Forelimb muscle (tissue), 1 donor: ENCODE measurements around the gene SLC9A9. TPM values are rescaled to one million over a fixed set of nuclear protein-coding genes. Genes with fewer than 3 reads are reported as not detected.

Experiments used
- DNase-seq: peaks from one replicate; pipeline ENCODE4 v3.0.0-alpha.2; 2013; ENCODE audit warnings: low read depth
- polyA plus RNA-seq: library from polyadenylated mRNA; unstranded; fragments of 120-200 nt; gene quantifications from one replicate; pipeline ENCODE4 v1.2.1, GENCODE V29; 2013; ENCODE audit not compliant: insufficient read length

Gene SLC9A9
- polyA plus RNA-seq, 1 donor = 10.0 TPM

DNA sequence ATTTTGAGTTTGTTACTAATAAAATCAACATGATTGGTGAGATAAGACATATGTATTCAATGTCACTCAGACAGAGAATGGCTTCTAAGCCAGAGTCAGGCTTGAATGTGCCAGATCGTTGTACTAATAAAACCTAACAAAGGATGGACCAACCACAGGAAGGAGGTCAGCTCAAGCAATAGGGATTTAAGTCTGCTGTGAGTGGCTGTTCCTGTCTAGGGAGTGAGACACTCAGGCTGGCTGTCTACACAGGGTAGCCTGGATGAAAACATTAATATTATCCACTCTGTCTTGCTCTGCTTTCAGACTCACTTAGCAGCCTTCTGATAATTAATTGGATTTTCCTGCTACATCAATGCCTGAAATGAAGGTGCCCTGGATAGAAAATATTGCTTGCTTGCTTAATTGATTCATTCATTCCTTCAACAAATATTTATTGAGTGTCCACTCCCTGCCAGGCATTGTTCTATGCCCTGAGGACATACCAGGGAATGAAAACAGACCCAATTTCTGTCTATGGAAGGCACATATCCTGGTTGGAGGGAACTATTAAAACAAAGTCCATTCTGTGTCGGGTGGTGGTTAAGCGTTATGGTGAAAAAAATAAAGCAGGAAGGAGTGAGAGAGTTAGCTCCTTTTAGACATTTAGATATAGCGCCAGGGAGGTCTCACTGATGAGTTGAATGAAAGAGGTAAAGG, 489.3 kb downstream of the SLC9A9 start:
- no peak for DNase-seq

DNA sequence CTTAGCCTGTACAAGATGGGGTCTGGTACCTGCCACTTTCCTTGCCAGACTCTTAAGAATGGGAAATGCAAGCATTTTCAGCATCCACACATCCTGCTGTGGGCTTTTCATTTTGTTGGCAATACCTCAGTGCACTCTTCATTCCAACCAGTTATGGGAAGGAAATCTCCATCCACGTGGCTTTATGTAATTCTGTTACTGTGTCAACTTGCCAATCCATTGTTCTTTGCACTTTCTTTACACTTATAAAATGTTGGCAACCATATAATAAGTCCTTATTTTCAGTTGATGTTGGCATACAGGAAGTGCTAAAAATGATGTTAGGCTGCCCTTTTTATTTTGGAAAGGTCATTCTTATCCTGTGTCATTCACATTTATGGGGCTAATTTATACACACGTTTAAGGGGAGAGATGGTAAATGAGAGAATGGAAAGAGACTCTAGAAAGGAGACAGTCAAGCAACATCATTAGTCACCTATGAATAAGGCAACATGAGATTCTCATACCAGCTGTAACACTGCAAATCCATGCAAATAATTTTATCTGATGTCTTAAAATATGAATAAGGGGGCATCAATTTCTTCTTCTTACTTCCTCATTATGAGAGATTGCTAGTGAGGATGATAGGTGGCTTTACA, 490.0 kb downstream of the SLC9A9 start:
- DNase-seq = no peak

GRCh38 chr3:143357700-143358099, 490.6 kb downstream of the SLC9A9 start:
- DNase-seq = no peak

DNA sequence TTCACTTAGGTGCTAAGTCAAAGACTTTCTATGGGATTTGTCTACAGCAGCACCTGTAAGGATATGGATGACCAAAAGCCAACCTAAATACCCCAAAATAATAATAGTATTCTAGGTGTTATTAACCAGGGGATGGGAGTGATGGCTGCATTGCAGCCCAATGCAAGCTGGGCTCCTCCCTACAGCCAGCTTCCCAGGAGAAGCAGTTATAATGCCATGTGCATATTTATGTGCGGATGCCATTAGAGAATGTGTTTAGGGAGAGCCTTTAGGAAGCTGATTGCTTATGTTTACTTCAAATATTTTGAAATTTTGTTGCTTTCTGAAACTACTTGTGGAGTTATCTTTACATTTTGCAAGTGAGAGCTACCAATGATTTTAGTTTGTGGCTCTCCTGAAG, 491.4 kb downstream of the SLC9A9 start:
- DNase-seq = no peak

DNA sequence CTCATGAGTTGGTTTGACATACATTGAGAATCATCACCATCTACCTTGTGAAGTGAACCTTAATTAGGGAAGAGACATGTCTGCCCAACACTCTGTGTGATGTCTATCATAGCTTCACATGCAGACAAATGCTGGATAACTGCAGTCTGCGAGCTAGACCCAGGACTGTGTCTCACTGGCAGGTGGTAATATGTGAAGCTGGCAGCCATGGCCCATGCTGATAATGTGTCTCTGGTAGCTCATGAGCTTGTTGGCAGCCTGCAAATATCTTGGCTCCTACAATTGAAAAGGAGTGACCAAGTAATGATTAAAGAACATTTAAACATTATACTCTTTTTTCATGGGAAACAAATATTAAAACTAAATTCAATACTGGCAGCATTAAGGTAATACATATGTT, 493.9 kb downstream of the SLC9A9 start:
- DNase-seq = no peak

DNA sequence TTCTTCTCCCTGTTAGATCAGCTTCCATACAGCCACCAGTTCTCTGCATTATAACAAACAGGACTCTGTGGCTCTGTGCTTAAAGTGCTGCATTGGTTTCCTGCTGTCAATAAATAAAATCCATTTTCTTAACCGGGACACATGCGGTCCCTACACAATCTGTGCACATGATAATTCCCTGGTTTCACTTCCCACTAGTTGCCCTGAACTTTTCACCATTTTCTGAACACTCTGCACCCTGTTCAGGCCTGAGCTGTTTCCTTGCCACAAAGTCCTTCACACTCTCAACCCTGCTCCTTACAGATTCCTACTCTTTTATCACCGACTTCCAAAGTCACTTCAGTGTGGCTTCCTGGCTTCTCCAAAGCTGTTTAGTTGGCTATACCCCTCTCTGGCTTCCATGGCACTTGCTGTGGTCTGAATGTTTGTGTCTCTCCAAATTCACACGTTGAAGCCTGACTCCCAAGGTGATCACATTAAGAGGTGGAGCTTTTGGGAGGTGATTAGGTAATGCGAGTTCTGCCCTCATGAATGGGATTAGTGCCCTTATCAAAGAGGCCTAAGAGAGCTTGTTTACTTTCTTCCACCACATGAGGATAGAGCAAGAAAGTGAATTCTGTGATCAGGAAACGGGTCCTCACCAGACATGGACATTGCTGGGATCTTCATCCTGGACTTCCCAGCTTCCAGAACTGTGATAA, 495.3 kb downstream of the SLC9A9 start:
- no peak for DNase-seq

DNA sequence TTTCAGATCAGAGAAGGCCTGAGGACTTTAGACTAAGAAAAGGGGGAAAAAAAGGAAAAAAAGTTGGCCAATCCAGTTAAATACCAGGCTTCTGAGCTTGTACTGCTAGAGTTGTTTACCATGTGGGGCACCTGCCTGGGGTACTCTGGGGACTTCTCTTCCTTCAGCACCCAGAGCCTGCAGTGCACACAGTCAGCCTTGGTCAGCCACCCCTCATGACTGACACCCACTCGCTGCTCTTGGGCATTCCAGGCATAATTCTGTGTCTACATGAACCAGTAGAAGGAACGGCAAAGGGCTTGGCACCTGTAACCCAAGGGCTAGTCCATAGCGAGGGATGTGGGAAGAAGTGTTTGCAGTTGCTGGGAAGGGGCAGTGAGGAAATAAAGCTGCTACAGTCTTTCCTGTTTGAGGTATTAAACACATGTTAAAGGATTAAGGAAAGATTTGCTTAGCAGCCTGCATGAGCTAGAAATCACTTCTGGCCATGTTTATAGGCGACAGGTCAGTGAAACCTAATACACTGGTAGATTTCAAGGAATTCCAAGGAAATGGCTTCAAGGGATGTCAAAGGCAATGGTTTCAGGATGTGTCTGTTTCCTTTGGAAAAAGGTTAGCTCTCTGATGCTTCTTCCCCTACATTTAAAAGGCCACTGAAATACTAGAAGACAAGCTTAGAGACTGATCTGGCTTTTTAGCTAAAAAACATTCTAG, 496.2 kb downstream of the SLC9A9 start:
- DNase-seq = no peak

DNA sequence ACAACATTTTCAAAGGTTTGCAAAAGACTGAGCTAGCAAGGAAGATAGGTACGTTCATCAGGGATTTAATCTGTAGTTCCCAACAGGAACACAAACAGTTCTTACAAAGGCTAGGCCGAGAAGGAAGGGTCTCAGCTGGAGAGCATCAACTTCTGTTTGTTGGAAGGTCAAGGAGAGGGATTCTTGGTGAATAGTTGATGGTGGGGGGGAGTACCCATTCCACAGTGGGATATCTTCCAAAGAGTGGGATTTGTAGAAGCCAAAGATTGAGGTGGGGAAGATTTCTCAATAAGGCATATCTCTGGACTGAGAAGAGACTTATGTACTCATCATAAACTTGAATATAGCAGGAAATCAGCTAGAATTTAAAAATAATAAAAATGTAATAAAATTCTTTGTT, 496.9 kb downstream of the SLC9A9 start:
- DNase-seq = no peak

DNA sequence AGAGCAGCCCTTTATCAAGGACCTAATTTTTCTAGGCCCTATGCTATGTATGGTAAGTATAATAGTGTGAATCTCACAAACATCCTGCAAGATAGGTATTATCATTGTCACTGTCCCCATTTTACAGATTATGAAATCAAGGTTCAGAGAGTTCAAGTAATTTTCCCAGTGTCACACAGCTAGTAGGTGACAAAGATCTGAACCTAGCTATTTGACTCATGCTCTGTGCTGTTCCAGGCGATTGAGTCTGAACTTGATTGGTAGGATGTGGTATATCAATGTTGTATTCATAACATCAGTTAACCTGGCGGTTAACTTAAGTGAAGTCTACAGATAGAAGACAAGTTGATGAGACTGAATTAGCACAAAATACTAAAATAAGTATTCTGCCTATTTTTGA, 498.8 kb downstream of the SLC9A9 start:
- no peak for DNase-seq

DNA sequence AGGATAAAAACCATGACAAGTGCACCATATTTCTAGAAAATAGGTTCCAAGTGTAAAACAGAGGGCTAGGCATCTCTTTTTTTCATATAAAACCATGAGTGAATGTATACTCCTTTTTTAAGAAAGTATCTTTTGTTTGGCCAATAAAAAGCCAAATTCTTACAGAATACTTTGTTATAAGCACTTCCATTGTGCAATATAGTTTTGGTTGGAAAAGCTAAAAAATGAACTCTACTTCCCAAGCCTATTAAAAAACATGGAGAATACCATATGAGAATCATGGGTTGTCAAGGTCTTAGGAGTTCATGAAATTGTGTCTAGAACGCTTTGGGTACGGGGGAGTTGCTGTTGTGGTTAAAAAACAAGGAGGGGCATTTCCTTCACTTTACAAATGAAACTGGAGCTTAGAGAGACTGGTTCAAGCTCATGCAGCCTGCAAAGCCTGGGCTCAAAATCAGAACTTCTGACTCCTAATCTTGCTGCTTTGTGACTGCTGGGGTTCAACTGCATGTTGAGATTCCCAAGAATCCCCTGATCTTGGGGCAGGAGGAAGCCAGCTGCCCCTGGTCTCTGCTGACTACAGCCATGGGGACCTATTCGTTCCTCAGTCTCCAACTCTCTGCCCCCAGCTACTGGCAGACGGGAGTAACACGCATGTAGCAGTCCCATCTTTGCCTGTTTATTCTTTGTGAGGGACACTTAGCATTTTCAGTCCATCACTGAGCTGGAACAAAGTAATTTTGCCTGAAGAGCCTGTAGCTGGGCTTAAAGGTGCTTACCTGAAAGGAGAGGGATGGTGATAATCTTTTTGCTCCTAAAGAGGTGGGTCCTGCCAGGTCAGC, 499.6 kb downstream of the SLC9A9 start:
- no peak for DNase-seq

- no peak for DNase-seq
Observed at GRCh38 chr3:143344516-143345165, 503.6 kb downstream of the SLC9A9 start.

DNA sequence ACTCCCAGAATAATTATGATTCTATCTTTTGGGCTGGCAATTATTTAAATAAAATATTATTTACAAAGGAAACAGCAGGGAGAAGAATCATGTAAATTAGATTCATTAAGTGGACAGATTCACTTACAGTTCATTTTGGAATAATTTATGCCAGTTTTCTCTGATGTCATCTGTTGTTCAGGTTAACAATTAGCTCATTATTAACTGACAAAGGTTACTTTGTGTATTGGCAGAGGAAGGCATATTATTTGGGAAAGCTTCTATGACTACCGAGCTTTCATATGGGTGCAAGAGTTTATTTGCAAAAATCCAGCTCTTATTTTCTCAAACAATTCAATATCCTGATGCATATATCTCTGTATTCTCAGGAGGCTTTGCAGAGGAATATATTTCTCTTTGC, 504.3 kb downstream of the SLC9A9 start:
- DNase-seq = no peak

DNA sequence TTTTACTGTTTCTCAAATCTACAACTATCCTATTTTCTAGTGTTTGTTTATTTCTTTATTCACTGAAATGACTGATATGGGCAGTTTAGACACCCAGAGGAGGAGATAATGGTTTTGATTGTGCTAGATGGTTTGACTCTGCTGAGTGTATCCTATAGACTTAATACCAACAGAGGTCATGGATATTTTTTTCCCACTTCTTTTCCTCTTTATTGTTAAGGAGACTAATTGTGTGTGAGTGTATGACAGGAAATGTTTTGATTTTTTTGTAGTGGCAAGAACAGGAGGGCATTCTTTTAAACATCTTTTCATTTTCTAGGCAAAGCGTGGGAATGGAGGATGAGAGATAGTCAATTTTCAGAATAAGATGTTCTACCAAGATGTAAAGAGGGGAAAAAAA, 505.2 kb downstream of the SLC9A9 start:
- DNase-seq = no peak

DNA sequence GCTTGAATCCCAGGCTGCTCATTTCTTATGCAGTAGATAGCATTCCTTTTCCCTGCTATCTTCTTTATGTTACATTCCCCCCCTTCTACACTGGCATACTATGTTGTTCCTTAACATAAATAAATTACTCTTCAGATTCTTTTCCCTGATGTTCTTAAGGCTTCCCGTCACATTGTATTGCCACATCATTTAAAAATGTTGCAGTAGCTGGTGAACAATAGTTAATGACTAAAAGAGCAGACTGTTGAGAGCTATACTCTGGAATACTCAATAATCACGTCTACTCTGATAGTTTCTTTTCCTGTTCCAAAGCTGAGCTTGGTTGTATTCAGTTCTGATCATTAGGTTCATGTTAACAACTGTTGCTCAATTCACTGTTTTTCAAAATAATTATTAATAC, 508.8 kb downstream of the SLC9A9 start:
- DNase-seq = no peak

DNA sequence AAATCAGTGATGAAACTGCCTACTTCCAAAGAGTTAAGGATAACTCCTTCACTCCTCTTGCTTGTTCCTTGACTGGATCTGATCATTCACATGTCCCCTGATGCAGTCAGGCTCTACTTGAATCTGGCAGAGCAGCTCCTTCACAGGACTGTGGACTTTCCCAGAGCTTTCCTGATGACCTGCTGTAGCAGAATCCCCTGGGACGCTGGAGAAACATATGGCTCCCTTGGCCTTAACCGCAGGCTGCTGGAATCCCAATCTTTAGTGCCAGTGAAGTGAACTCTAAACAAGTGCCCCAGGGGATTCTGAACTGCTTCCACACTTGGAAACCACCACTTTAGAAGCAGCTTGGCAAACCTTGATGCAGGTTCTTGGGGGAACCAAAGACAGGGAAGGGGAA, 510.9 kb downstream of the SLC9A9 start:
- no peak for DNase-seq

DNA sequence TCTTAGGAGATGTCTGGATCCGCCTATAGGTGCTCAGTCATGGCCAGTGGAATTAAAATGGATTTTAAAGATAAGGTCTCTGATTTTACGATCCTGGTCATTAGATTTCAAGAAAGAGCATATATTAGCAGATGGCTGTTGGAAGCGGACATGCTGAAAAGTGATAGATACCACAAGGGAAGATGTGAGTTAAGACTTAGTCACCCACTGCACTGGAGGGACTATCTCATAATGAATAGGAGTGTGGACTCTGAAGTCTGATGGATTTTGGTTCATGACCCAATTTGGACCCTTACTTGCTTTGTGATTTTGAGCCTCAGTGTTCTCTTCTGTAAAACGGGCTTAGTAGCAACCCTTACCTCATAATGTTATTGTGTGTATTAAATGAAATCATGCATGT, 514.0 kb downstream of the SLC9A9 start:
- no peak for DNase-seq

GRCh38 chr3:143333367-143333766, 514.9 kb downstream of the SLC9A9 start:
- DNase-seq = no peak

DNA sequence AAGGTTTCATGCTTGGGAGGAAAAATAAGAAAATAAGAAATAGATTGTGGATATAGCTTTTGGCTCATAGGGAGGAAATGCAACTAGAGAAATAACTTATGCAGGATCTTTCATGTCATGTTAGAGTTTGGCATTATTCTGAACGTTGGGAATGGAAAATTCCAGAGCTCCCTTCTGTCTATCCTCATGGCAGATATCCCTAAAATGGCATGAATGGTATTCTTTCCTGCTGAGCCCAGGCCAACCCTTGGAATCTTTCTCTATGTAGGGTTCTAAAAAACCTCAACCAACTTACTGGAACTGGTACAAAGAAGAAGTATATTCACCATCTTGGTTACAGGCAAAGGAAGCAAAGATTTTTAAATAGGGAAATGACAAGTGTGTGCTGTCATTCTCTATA, 516.2 kb downstream of the SLC9A9 start:
- no peak for DNase-seq

DNA sequence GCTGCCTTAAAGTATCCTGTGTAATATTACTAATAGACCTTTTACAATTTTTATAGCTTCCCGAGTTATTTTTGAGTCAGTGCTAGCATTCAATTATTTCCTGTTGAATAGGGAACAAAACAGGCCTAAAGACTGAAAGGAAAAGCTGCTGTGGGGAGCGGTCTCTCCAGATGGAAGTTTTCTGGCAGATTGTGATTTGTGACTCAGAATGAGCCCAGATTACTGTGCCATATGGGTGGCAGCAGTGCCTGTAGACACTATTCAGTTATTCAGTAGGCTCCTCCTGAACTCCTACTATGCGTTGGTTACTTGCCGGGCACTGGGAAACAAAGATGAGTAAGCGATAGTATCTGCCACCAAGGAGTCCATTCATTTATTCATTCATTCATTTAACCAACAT, 516.9 kb downstream of the SLC9A9 start:
- no peak for DNase-seq

GRCh38 chr3:143330296-143330868, 517.9 kb downstream of the SLC9A9 start:
- DNase-seq = no peak
